Cardiac fibroblast (primary cell): ENCODE results near the gene OR10A2.
"Not testable (repeated sequence)": the region's sequence is repeated elsewhere in the genome, so short reads cannot be mapped to it uniquely, and the experiment has no call there.

Experiments used
- DNase-seq, 2 donors: peaks; one replicate each; pipeline versions ENCODE4 v3.0.0 to v3.0.0-alpha.2; 2010; ENCODE audit warnings: low read depth in 2 of 2
- H3K4me3 ChIP-seq, 2 donors: replicated peaks in 1 of 2; 1 replicate in 1 of 2; 2 replicates in 1 of 2; pipeline ENCODE4 v1.5.1; 2011; ENCODE audit warnings: low read depth in 2 of 2, low read length in 2 of 2, mild to moderate bottlenecking in 2 of 2, moderate library complexity in 1 of 2
- TF ChIP-seq, protein P1 (sequence below): IDR thresholded peaks from one replicate; pipeline ENCODE4 v1.5.1; 2011; ENCODE audit warnings: low read depth, mild to moderate bottlenecking, low read length, inconsistent platforms

OR10A2 gene

DNA sequence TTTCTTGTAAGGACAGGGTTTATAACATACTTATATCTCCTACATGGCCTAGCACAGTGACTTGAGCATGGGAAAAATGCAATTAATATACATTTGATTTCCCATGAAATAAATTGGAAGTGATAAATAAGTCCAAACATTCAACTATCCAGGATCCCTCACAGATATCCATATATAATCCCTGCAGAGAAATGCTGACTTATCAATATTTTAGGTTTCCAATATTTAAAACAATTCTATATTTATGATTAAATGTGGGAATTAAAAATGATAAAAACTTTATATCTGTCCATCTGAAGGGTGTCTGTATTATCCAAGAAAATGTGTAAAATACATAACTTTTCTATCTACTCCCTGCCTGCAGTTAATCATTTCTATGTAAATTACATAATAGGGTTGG, 19.9 kb downstream of the OR10A2 start:
- DNase-seq: no peak
- TF ChIP-seq, protein P1, sequence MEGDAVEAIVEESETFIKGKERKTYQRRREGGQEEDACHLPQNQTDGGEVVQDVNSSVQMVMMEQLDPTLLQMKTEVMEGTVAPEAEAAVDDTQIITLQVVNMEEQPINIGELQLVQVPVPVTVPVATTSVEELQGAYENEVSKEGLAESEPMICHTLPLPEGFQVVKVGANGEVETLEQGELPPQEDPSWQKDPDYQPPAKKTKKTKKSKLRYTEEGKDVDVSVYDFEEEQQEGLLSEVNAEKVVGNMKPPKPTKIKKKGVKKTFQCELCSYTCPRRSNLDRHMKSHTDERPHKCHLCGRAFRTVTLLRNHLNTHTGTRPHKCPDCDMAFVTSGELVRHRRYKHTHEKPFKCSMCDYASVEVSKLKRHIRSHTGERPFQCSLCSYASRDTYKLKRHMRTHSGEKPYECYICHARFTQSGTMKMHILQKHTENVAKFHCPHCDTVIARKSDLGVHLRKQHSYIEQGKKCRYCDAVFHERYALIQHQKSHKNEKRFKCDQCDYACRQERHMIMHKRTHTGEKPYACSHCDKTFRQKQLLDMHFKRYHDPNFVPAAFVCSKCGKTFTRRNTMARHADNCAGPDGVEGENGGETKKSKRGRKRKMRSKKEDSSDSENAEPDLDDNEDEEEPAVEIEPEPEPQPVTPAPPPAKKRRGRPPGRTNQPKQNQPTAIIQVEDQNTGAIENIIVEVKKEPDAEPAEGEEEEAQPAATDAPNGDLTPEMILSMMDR: no peak
- no peak overlapping the region for H3K4me3 ChIP-seq

DNA sequence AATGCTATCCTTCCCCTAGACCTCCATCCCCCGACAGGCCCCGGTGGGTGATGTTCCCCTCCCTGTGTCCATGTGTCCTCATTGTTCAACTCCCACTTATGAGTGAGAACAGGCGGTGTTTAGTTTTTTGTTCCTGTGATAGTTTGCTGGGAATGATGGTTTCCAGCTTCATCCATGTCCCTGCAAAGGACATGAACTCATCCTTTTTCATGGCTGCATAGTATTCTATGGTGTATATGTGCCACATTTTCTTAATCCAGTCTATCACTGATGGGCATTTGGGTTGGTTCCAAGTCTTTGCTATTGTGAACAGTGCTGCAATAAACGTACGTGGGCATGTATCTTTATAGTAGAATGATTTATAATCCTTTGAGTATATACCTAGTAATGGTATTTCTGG, 24.9 kb downstream of the OR10A2 start:
- DNase-seq, H3K4me3 ChIP-seq: not testable (repeated sequence)

DNA sequence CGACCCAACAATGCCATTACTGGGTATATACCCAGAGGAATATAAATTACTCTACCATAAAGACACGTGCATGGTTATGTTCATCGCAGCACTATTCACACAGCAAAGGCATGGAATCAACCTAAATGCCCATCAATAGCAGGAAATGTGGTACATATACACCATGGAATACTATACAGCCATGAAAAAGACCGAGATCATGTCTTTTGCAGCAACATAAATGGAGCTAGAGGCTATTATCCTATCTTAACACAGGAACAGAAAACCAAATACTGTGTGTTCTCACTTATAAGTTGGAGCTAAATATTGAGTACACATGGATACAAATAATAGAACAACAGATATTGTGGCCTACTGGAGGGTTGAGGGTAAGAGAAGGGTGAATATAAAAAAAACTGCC, 26.0 kb downstream of the OR10A2 start:
- TF ChIP-seq, protein P1: no peak
- no peak overlapping the region for H3K4me3 ChIP-seq
- DNase-seq: no peak

DNA sequence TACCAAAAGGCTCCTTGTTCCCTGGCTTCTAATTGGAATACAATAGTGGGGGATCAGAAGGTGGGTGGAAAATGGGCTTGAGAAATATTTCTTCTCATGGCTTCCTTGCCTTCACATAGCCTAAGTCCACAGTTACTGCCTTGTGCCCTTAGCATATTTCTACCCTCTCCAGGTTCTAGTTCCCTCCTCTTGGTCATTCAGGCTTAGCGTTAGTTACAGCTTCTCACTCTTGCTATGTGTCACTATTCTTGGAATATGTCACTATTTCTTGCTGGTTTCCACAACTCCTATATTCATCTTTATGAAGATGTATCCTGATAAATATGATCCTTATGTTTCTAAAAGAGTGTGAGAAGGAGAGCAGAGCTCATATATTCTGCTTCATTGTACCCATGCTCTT, 27.0 kb downstream of the OR10A2 start:
- TF ChIP-seq, protein P1: no peak

DNA sequence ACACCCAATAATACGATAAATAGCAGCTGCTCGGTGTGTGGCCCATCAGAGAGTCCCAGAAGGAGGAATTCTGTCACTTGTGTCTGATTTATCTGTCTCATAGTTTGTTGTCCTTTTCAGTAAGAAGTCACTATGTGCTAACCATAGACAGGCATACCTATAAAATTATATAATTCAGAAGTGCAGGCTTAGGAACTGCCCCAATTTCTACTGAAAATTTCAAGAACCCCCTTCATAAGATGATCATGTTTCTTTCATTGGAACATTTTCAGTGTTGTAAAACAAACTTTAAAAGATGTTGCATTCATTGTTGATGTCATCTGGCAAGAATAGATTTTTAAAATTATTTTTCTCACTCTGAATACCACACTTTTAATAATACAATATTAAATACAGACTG, 29.5 kb downstream of the OR10A2 start, which contains the start of gene OR2D2:
TSS of gene OR2D2 (minus strand) at position 101 of the 400 bp plus-strand sequence. CDS start at position 101, 0 bp downstream.
- DNase-seq: no peak
- TF ChIP-seq, protein P1: no peak
- no peak within 1 kb of the TSS for H3K4me3 ChIP-seq

More for the DNA sequence above, 27.0 kb downstream of the OR10A2 start:
- no peak overlapping the region for H3K4me3 ChIP-seq
- no peak for DNase-seq

DNA sequence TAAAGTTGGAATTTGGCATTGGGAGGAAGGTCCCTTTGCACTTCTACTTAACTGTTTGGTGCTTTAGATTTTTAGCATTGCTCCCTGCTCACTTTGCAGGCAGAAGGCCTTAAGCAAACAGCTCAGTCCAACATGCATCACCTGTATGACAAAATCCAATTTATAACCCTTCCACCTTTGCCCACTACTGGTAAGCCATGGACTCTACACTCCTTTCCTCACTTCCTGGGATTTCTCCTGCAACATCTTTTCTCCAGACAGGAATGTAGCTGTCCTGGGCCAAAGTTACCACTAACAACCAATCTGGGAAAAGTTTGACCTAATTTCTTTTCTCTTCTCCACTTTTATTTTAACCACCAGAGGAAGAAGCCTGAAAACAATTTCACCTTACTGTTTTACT, 31.2 kb downstream of the OR10A2 start:
- TF ChIP-seq, protein P1: no peak

DNA sequence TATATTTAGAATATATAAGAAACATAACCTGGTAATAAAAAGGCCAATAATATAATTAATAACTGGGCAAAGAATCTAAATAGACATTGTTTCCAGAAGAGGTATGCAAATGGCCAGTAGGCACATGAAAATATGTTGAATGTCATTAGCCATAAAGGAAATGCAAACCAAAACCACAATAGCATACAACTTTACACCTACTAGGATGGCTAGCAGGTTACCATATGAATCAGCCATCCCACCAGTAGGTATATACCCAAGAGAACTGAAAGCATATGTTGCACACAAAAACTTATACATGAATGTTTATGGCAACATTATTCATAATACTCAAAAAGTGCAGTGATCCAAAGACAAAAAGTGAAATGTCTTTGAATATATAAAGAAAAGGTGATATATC, 32.2 kb downstream of the OR10A2 start:
- DNase-seq: no peak
- TF ChIP-seq, protein P1: no peak
- no peak overlapping the region for H3K4me3 ChIP-seq

More for the DNA sequence above, 31.2 kb downstream of the OR10A2 start:
- DNase-seq: no peak
- no peak overlapping the region for H3K4me3 ChIP-seq
